ENCODE results near the gene EIF5B. TPM values are rescaled to one million over a fixed set of nuclear protein-coding genes. Genes with fewer than 3 reads are reported as not detected.

Gene EIF5B
- total RNA-seq, 1 donor from 2014 or later: 87.0 TPM

GRCh38 chr2:99417396-99417795, 80.2 kb downstream of the EIF5B start:
- no peak for TF ChIP-seq CTCF (IDR thresholded peaks at IDR 0.05; ENCODE audit: borderline replicate concordance)
- peaks cover 23% of the 10 kb centered on the region for H3K4me1 ChIP-seq
- intact Hi-C loops (cut with micrococcal nuclease): no loop called here
- no peak overlapping the region for H3K4me3 ChIP-seq
- no peak for DNase-seq
- no peak overlapping the region for H3K27ac ChIP-seq (replicated peaks)
- peaks cover 80% of the 10 kb centered on the region for H3K36me3 ChIP-seq
- H3K27me3 ChIP-seq (ENCODE audit: low read depth): no peaks in the 10 kb centered on the region
- no peaks in the 10 kb centered on the region for H3K9me3 ChIP-seq (replicated peaks)

GRCh38 chr2:99420031-99420430, 82.8 kb downstream of the EIF5B start:
- H3K36me3 ChIP-seq: peaks cover 77% of the 10 kb centered on the region

GRCh38 chr2:99420751-99421299, 83.6 kb downstream of the EIF5B start:
- Histone ChIP-seq H3K9me3 (replicated peaks) (no peaks in the 10 kb centered on the region), H3K36me3 (peaks cover 72% of the 10 kb centered on the region), H3K27me3 (ENCODE audit: low read depth) (no peaks in the 10 kb centered on the region), H3K27ac (replicated peaks) (peak overlapping the region; percentile 58), H3K4me1 (peaks cover 48% of the 10 kb centered on the region), H3K4me3 (no peak overlapping the region)
- intact Hi-C loops (cut with micrococcal nuclease): no loop called here
- DNase-seq: no peak
- peak; percentile 15 for TF ChIP-seq CTCF (IDR thresholded peaks at IDR 0.05; ENCODE audit: borderline replicate concordance)

More at GRCh38 chr2:99420031-99420430, 82.8 kb downstream of the EIF5B start:
- TF ChIP-seq CTCF (IDR thresholded peaks at IDR 0.05; ENCODE audit: borderline replicate concordance): no peak
- intact Hi-C loops (cut with micrococcal nuclease): no loop called here
- Histone ChIP-seq H3K27ac (replicated peaks) (peak overlapping the region; percentile 58), H3K27me3 (ENCODE audit: low read depth) (no peaks in the 10 kb centered on the region), H3K4me1 (peaks cover 43% of the 10 kb centered on the region), H3K4me3 (no peak overlapping the region), H3K9me3 (replicated peaks) (no peaks in the 10 kb centered on the region)
- DNase-seq: no peak

GRCh38 chr2:99421469-99421868, 84.3 kb downstream of the EIF5B start:
- Histone ChIP-seq H3K9me3 (replicated peaks) (no peaks in the 10 kb centered on the region), H3K4me3 (no peak overlapping the region), H3K4me1 (peaks cover 48% of the 10 kb centered on the region), H3K27me3 (ENCODE audit: low read depth) (no peaks in the 10 kb centered on the region), H3K36me3 (peaks cover 71% of the 10 kb centered on the region), H3K27ac (replicated peaks) (peak overlapping the region; percentile 58)
- intact Hi-C loops (cut with micrococcal nuclease): no loop called here
- TF ChIP-seq CTCF (IDR thresholded peaks at IDR 0.05; ENCODE audit: borderline replicate concordance): no peak
- no peak for DNase-seq

GRCh38 chr2:99422599-99422998, 85.4 kb downstream of the EIF5B start:
- Histone ChIP-seq H3K4me1 (peaks cover 48% of the 10 kb centered on the region), H3K27ac (replicated peaks) (peak overlapping the region; percentile 58), H3K36me3 (peaks cover 68% of the 10 kb centered on the region), H3K9me3 (replicated peaks) (no peaks in the 10 kb centered on the region), H3K4me3 (no peak overlapping the region), H3K27me3 (ENCODE audit: low read depth) (no peaks in the 10 kb centered on the region)
- intact Hi-C loops (cut with micrococcal nuclease): no loop called here
- no peak for TF ChIP-seq CTCF (IDR thresholded peaks at IDR 0.05; ENCODE audit: borderline replicate concordance)
- DNase-seq: no peak
